ENCODE results near the gene RXRA. TPM values are rescaled to one million over a fixed set of nuclear protein-coding genes. Genes with fewer than 3 reads are reported as not detected.
A peak's percentile ranks its signal among the peaks of the same experiment; 100 is the strongest.

The RXRA gene
- total RNA-seq, 6 experiments from 2014 or later = 105 to 165 (median 131) TPM

DNA sequence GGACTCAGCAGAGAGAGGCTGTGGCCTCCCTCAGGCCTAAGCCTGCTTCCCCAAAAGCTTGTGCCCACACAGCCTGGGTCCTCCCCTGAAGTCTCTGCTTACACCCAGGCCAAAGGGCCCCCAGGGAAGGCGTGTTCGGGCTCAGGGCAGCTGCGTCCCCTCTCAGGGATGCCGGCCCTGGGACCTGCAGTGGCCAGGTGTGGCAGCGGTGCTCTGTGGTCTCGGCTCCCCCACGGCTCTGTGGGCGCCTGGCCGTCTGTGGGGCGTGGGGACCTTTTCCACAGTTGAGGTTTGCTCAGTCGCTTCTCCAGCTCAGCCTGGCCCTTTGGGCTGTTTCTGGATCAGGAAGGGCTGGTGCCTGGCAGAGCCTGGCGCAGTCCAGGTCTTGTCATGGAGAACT is 75.9 kb downstream of the RXRA start:
- Histone ChIP-seq H3K27me3 (no peaks in the 10 kb centered on the region), H3K4me3 (no peak overlapping the region), H3K27ac (peak overlapping the region in 1 of 3 donors; percentile 84), H3K36me3 (peaks cover 0 to 17% (median 9%) of the 10 kb centered on the region in 4 donors), H3K4me1 (peaks cover 11 to 77% (median 43%) of the 10 kb centered on the region in 4 donors), H3K9me3 (no peaks in the 10 kb centered on the region)
- intact Hi-C loops (cut with DNase I) = no loop called here
- ATAC-seq (no peak), DNase-seq (no peak)
- WGBS (ENCODE audit: insufficient coverage, low coverage, low lambda C conversion rate, missing lambda C conversion rate) = no CpG with 5 or more reads among the region's 12 CpGs
- TF ChIP-seq, protein P1, sequence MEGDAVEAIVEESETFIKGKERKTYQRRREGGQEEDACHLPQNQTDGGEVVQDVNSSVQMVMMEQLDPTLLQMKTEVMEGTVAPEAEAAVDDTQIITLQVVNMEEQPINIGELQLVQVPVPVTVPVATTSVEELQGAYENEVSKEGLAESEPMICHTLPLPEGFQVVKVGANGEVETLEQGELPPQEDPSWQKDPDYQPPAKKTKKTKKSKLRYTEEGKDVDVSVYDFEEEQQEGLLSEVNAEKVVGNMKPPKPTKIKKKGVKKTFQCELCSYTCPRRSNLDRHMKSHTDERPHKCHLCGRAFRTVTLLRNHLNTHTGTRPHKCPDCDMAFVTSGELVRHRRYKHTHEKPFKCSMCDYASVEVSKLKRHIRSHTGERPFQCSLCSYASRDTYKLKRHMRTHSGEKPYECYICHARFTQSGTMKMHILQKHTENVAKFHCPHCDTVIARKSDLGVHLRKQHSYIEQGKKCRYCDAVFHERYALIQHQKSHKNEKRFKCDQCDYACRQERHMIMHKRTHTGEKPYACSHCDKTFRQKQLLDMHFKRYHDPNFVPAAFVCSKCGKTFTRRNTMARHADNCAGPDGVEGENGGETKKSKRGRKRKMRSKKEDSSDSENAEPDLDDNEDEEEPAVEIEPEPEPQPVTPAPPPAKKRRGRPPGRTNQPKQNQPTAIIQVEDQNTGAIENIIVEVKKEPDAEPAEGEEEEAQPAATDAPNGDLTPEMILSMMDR (IDR thresholded peaks at IDR 0.05) = no peak
- TF ChIP-seq POLR2A (IDR thresholded peaks at IDR 0.05) = no peak

DNA sequence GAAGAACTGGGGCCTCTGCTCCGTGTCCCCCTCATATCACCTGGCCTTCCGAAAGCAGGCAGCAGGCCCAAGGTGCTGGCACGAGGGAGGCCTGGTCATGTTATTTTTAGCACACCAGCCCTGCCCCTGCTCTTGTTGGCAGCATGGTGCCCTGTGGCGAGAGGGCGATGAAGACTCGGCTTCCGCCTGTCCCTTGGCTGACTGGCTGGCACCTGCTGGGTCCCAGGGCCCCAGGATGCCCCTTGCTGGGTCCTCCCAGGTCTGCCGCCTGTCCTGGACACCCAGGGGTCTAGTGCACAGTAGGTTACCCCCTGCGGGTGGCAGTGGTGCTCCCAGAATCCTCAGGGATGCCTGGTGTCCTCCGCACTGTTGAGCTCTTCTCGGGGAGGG is 77.0 kb downstream of the RXRA start:
- H3K4me3 ChIP-seq = no peak overlapping the region
- no peaks in the 10 kb centered on the region for H3K9me3 ChIP-seq
- TF ChIP-seq, protein P1 (IDR thresholded peaks at IDR 0.05) = no peak
- no peak for TF ChIP-seq POLR2A (IDR thresholded peaks at IDR 0.05)
- H3K4me1 ChIP-seq = peaks cover 11 to 88% (median 51%) of the 10 kb centered on the region in 4 donors
- ATAC-seq (peak in 1 of 4 donors; percentile 4), DNase-seq (no peak)
- no peaks in the 10 kb centered on the region for H3K27me3 ChIP-seq
- intact Hi-C loops (cut with DNase I) = no loop called here
- peaks cover 0 to 17% (median 10%) of the 10 kb centered on the region in 4 donors for H3K36me3 ChIP-seq
- 40% methylated on average over 1 of the region's 11 CpGs for WGBS (ENCODE audit: insufficient coverage, low coverage, low lambda C conversion rate, missing lambda C conversion rate)
- H3K27ac ChIP-seq = peak overlapping the region; percentile 19 to 84 (median 55)

DNA sequence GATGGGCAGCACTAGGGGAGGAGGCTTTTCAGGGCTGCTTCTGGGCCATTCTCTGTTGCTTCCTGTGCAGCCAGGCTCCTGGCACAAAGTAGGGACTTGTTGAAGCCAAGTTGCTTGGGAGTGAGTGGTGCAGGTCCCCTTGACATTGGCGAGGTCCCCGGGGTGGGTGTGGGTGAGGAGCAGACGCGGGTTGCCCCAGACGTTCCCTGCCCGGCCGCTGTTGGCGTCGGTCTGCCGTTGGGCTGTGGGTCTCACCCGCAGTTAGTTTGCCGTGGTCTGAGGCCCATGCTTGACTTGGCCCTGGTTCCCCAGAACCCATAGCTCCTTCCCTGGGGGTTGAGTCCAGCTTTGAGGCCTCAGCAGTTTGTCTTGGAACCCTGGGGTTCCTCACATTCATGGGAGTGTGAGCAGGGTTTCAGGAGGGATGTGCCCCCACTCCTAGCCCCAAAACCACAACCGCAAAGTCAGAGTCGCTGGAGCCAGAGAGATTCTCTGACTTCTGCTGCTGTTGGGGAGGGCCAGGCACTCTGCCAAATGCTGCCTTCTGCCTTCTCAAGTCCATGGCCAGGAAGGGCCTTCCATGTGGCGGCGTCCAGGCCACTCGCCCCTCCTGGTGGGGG is 77.5 kb downstream of the RXRA start:
- Histone ChIP-seq H3K9me3 (no peaks in the 10 kb centered on the region), H3K4me1 (peaks cover 11 to 93% (median 51%) of the 10 kb centered on the region in 4 donors), H3K27ac (peak overlapping the region; percentile 19 to 84 (median 55)), H3K27me3 (no peaks in the 10 kb centered on the region), H3K36me3 (peaks cover 0 to 17% (median 10%) of the 10 kb centered on the region in 4 donors), H3K4me3 (no peak overlapping the region)
- DNase-seq (peak; percentile 77 to 81 (median 80)), ATAC-seq (peak in 3 of 4 donors; percentile 3 to 11 (median 3))
- intact Hi-C loops (cut with DNase I) = no loop called here
- WGBS (ENCODE audit: insufficient coverage, low coverage, low lambda C conversion rate, missing lambda C conversion rate) = no CpG with 5 or more reads among the region's 17 CpGs
- no peak for TF ChIP-seq POLR2A (IDR thresholded peaks at IDR 0.05)
- TF ChIP-seq, protein P1 (IDR thresholded peaks at IDR 0.05) = no peak

DNA sequence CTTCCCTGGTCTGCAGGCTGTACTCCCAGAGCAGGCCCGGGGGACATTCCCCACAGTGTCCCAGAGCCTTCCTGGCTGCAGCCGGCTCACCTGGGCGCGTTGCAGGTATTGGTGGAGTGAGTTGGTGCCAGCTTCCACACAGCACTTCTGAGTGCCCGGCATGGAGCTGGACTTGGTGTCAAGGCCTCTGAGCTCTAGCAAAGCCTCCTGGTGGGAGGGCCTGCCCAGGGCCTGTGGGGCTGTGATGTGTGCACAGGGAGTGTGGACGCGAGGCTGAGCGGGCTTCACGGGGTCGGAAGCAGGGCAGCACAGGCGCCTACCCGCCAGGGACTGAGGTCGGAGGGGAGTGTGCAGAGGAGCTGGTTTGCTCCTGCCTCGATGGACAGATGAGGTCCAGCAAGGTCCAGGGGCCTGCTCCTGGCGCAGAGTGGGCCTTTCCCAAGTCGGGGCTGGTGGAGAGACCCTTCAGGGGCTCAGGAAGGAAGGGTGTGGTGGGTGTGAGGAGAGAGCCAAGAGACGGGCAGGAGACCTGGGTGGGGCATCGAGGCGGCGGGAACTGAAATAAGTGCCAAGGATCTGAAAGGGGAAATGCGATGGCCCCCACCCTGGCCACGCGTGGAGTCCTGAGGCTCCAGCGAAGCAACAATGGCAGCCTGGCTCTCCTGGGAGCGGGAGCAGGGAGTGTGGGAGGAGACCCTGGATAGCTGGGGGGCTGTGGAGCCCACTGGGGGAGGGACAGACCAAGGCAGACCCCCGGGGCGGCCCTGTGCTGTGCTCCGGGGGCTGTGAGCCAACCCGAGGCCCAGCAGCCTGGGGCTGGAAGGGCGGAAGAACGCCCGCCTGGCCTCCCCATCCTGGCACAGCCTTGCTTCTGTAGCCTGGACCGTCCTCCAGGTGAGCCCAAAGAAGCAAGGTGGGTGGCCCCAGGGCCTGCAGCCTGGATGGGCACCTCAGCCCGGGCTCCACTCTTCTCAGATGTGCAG is 78.4 kb downstream of the RXRA start:
- H3K36me3 ChIP-seq = peaks cover 0 to 20% (median 13%) of the 10 kb centered on the region in 4 donors
- no peak for ATAC-seq
- H3K27me3 ChIP-seq = no peaks in the 10 kb centered on the region
- H3K9me3 ChIP-seq = no peaks in the 10 kb centered on the region
- no peak overlapping the region for H3K4me3 ChIP-seq
- intact Hi-C loops (cut with DNase I) = no loop called here
- peaks cover 11 to 99% (median 56%) of the 10 kb centered on the region in 4 donors for H3K4me1 ChIP-seq
- WGBS (ENCODE audit: insufficient coverage, low coverage, low lambda C conversion rate, missing lambda C conversion rate) = 36% methylated on average over 11 of the region's 34 CpGs
- no peak for TF ChIP-seq POLR2A (IDR thresholded peaks at IDR 0.05)
- TF ChIP-seq, protein P1 (IDR thresholded peaks at IDR 0.05) = no peak
- DNase-seq = no peak
- H3K27ac ChIP-seq = peak overlapping the region; percentile 55 to 84 (median 61)
